ENCODE data around the gene CACNG6.

GRCh38 chr19:53991224-53992113 lies at the start of gene CACNG6:
- TF ChIP-seq POLR2A (IDR thresholded peaks at IDR 0.05; ENCODE audit: low read depth) (no peak), CTCF (IDR thresholded peaks at IDR 0.05) (no peak)
